ENCODE results near the gene XIRP1.

XIRP1 gene

GRCh38 chr3:39141171-39141995, 51.0 kb downstream of the XIRP1 start:
- Histone ChIP-seq H3K9me3 (ENCODE audit: insufficient read depth, low read length) (no peaks in the 10 kb centered on the region), H4K20me1 (ENCODE audit: insufficient read depth, low read length) (peaks cover 7% of the 10 kb centered on the region; the same call in 1 of the 2 replicates), H3K4me1 (ENCODE audit: low read length) (peaks cover 25% of the 10 kb centered on the region), H3K27me3 (ENCODE audit: low read depth, low read length) (no peaks in the 10 kb centered on the region), H3K4me3 (ENCODE audit: low read length) (no peak overlapping the region), H3K79me2 (ENCODE audit: low read length) (no peaks in the 10 kb centered on the region), H3K36me3 (replicated peaks; ENCODE audit: low read depth, low read length) (peaks cover 55% of the 10 kb centered on the region), H3K27ac (ENCODE audit: low read length) (no peak overlapping the region), H3K9ac (ENCODE audit: low read length) (no peak overlapping the region), H3K4me2 (ENCODE audit: low read length) (no peak overlapping the region), H2AFZ (ENCODE audit: low read depth, low read length) (no peak overlapping the region)
- no peak for TF ChIP-seq EZH2phosphoT487 (IDR thresholded peaks at IDR 0.05; ENCODE audit: low read depth)
- no peak for TF ChIP-seq CTCF (IDR thresholded peaks at IDR 0.05; ENCODE audit: low read depth, low read length)

- H3K36me3 ChIP-seq (replicated peaks; ENCODE audit: low read depth, low read length): peaks cover 46% of the 10 kb centered on the region
- H3K9ac ChIP-seq (ENCODE audit: low read length): no peak overlapping the region
- no peak overlapping the region for H3K4me2 ChIP-seq (ENCODE audit: low read length)
- H3K4me1 ChIP-seq (ENCODE audit: low read length): peaks cover 19% of the 10 kb centered on the region
- no peaks in the 10 kb centered on the region for H3K27me3 ChIP-seq (ENCODE audit: low read depth, low read length)
- H3K9me3 ChIP-seq (ENCODE audit: insufficient read depth, low read length): no peaks in the 10 kb centered on the region
- no peaks in the 10 kb centered on the region for H3K79me2 ChIP-seq (ENCODE audit: low read length)
- H4K20me1 ChIP-seq (ENCODE audit: insufficient read depth, low read length): peaks cover 7% of the 10 kb centered on the region; the same call in 1 of the 2 replicates
- no peak overlapping the region for H3K4me3 ChIP-seq (ENCODE audit: low read length)
- no peak overlapping the region for H3K27ac ChIP-seq (ENCODE audit: low read length)
- no peak overlapping the region for H2AFZ ChIP-seq (ENCODE audit: low read depth, low read length)
- TF ChIP-seq CTCF (IDR thresholded peaks at IDR 0.05; ENCODE audit: low read depth, low read length): no peak
- TF ChIP-seq EZH2phosphoT487 (IDR thresholded peaks at IDR 0.05; ENCODE audit: low read depth): no peak
Observed at GRCh38 chr3:39140341-39140971, 51.9 kb downstream of the XIRP1 start.

GRCh38 chr3:39139442-39139841, 53.0 kb downstream of the XIRP1 start:
- H4K20me1 ChIP-seq (ENCODE audit: insufficient read depth, low read length): peaks cover 7% of the 10 kb centered on the region; the same call in 1 of the 2 replicates

More at GRCh38 chr3:39139442-39139841, 53.0 kb downstream of the XIRP1 start:
- TF ChIP-seq CTCF (IDR thresholded peaks at IDR 0.05; ENCODE audit: low read depth, low read length) (no peak), EZH2phosphoT487 (IDR thresholded peaks at IDR 0.05; ENCODE audit: low read depth) (no peak)
- no peak overlapping the region for H3K4me2 ChIP-seq (ENCODE audit: low read length)
- H3K79me2 ChIP-seq (ENCODE audit: low read length): no peaks in the 10 kb centered on the region
- H3K9me3 ChIP-seq (ENCODE audit: insufficient read depth, low read length): no peaks in the 10 kb centered on the region
- no peak overlapping the region for H3K9ac ChIP-seq (ENCODE audit: low read length)
- H3K4me1 ChIP-seq (ENCODE audit: low read length): peaks cover 19% of the 10 kb centered on the region
- H3K4me3 ChIP-seq (ENCODE audit: low read length): no peak overlapping the region
- H3K36me3 ChIP-seq (replicated peaks; ENCODE audit: low read depth, low read length): peaks cover 41% of the 10 kb centered on the region
- H3K27me3 ChIP-seq (ENCODE audit: low read depth, low read length): no peaks in the 10 kb centered on the region
- H2AFZ ChIP-seq (ENCODE audit: low read depth, low read length): no peak overlapping the region
- no peak overlapping the region for H3K27ac ChIP-seq (ENCODE audit: low read length)

All from OCI-LY3 (cell line).